Psoas muscle (tissue), 8 donors: Measurements from ENCODE around the gene FKBP11. TPM values are rescaled to one million over a fixed set of nuclear protein-coding genes. Genes with fewer than 3 reads are reported as not detected.

Experiments
- ATAC-seq, 4 donors: fragments of 200-7000 bp; cut with Tn5 transposase; one replicate each; pipeline ENCODE4 v1.9.1; 2020; ENCODE audit warnings: moderate library complexity in 3 of 4, mild to moderate bottlenecking in 2 of 4
- DNase-seq, 2 donors: peaks; one replicate each; pipeline ENCODE4 v3.0.0-alpha.2; 2020
- H3K27ac ChIP-seq: fragments of 200-600 bp; one replicate; pipeline ENCODE4 v1.8.0; 2022
- H3K27me3 ChIP-seq, 3 donors: fragments of 200-600 bp in 1 of 3; one replicate each; pipeline versions ENCODE4 v1.6.1 to v1.8.0; 2013 to 2022; ENCODE audit warnings: low read length in 2 of 3, mild to moderate bottlenecking in 2 of 3, moderate library complexity in 1 of 3; ENCODE audit not compliant: insufficient read depth in 3 of 3
- H3K36me3 ChIP-seq, 2 donors: fragments of 200-600 bp in 1 of 2; one replicate each; pipeline versions ENCODE4 v1.6.1 to v1.8.0; 2013 to 2022; ENCODE audit warnings: low read depth in 1 of 2, mild to moderate bottlenecking in 1 of 2, moderate library complexity in 1 of 2; ENCODE audit not compliant: insufficient read depth in 1 of 2
- H3K4me1 ChIP-seq: fragments of 200-600 bp; one replicate; pipeline ENCODE4 v1.8.0; 2022
- H3K4me3 ChIP-seq: fragments of 200-600 bp; one replicate; pipeline ENCODE4 v1.8.0; 2022; ENCODE audit warnings: mild to moderate bottlenecking
- H3K9me3 ChIP-seq: fragments of 200-600 bp; one replicate; pipeline ENCODE4 v1.8.0; 2022
- WGBS, 3 donors: extraction: QIAGEN DNeasy Blood & Tissue Kit; methylation state at CpG; one replicate each; pipeline versions ENCODE4 v1.1.6 to v1.1.7; 2013; 5-methylcytosine and 5-hydroxymethylcytosine counted together
- intact Hi-C, 2 donors: fragments of 100-400 bp; cut with DNase I; formaldehyde crosslinking; loops; one replicate each; pipeline versions ENCODE4 v1.11.0 to v1.14.2; 2022
- polyA plus RNA-seq, 3 donors: library from polyadenylated mRNA; stranded (reverse); fragments of 200-250 nt; gene quantifications; one replicate each; pipeline ENCODE4 v1.2.3, GENCODE V29; 2013
- total RNA-seq, 4 donors: library from RNA; stranded (reverse); fragmentation: NEBNext Ultra II Directional in 2 of 4; extraction: Animal tissue kit (Norgen Biotek cat#: 25700) in 2 of 4; gene quantifications; one replicate each; pipeline versions ENCODE4 v1.2.1 to v1.2.4, GENCODE V29; 2021 to 2023
- TF ChIP-seq, protein P1 (sequence below): fragments of 200-600 bp; IDR thresholded peaks from one replicate; pipeline ENCODE4 v1.8.0; 2022; ENCODE audit warnings: antibody characterized with exemption
- donor health status: healthy with polysubstance abuse.
- donor health status: DM: no; HTN: no; CAD: no; lungs with moderate emphysema.
- donor health status: Bipolar disorder and iron deficiency.
- donor health status: healthy.
- donor health status: DM: yes; HTN: yes; CAD: no.
- donor health status: DM: no; HTN: no; CAD: no.
- donor health status: DM: no; HTN: no; CAD: no.
- donor health status: DM: yes; HTN: yes; CAD: no.

The FKBP11 gene
- total and polyA plus RNA-seq, 7 donors: 1.6 to 7.8 (median 2.6) TPM

DNA sequence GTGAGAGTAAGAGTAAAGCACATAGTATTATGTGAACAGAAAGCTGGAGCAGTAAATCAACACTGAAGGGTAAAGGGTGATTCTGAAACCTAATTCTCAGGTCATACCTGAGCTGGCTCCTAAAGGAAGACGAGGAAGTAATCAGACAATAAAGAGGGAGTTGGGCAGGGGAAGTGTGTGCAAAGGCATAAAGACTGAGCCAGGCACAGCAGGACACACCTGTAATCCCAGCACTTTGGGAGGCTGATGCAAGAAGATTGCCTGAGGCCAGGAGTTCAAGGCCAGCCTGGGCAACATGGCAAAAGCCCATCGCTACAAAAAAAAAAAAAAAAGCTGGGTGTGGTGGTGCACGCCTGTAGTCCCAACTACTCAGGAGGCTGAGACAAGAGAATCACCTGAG, 22.4 kb upstream of the FKBP11 start:
- Histone ChIP-seq H3K27ac (no peak overlapping the region), H3K27me3 (no peaks in the 10 kb centered on the region), H3K36me3 (peaks cover 0 to 2% of the 10 kb centered on the region in 2 donors), H3K4me3 (no peak overlapping the region), H3K9me3 (no peaks in the 10 kb centered on the region), H3K4me1 (no peaks in the 10 kb centered on the region)
- DNase-seq: no peak
- no peak for ATAC-seq
- TF ChIP-seq, protein P1, sequence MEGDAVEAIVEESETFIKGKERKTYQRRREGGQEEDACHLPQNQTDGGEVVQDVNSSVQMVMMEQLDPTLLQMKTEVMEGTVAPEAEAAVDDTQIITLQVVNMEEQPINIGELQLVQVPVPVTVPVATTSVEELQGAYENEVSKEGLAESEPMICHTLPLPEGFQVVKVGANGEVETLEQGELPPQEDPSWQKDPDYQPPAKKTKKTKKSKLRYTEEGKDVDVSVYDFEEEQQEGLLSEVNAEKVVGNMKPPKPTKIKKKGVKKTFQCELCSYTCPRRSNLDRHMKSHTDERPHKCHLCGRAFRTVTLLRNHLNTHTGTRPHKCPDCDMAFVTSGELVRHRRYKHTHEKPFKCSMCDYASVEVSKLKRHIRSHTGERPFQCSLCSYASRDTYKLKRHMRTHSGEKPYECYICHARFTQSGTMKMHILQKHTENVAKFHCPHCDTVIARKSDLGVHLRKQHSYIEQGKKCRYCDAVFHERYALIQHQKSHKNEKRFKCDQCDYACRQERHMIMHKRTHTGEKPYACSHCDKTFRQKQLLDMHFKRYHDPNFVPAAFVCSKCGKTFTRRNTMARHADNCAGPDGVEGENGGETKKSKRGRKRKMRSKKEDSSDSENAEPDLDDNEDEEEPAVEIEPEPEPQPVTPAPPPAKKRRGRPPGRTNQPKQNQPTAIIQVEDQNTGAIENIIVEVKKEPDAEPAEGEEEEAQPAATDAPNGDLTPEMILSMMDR: no peak
- intact Hi-C loops: no loop called here
- WGBS, 3 donors: 92 to 96% (median 94%) methylated on average over 3 of the region's 3 CpGs

DNA sequence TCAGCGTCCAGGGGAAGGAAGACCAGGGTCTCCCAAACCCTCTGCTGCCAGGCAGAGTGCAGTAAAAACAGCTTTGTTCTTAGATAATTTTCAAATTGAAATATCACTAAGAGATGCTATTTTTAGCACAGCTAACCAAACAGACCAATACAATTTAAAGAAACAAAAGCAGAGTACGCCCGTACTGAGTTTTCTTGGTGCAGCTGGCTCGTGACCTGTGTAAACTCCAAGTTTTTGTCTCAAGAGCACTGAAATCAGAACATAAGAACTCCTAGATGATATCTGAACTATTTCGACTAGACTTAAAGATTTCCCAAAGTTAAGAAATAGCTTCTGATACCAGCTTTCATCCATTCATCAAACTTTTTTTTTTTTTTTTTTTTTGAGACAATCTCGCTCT, 21.7 kb upstream of the FKBP11 start:
- 86 to 96% (median 88%) methylated on average over 6 of the region's 6 CpGs for WGBS, 3 donors
- TF ChIP-seq, protein P1: no peak
- DNase-seq (no peak), ATAC-seq (no peak)
- Histone ChIP-seq H3K27ac (no peak overlapping the region), H3K36me3 (no peaks in the 10 kb centered on the region), H3K9me3 (no peaks in the 10 kb centered on the region), H3K4me1 (no peaks in the 10 kb centered on the region), H3K4me3 (no peak overlapping the region), H3K27me3 (no peaks in the 10 kb centered on the region)
- intact Hi-C loops: no loop called here

DNA sequence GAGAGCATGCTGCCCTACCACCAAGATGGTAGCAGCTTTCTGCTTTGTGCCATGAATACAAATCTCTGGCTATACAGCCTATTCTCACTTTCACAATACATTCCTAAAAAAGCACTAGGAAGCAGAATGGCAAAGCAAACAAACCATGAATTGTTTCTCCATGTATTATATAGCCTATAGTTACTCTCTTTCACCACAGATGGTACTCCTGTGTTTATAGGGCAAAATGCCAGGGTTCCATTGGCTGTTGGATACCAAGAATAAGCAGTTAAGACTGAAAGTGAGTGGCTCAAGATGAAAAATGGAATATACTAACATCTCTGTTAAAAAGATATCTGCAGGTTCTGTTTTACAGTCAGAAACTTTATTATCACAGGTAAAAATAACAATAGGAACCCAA, 20.9 kb upstream of the FKBP11 start:
- no peaks in the 10 kb centered on the region for H3K4me1 ChIP-seq
- H3K27me3 ChIP-seq: no peaks in the 10 kb centered on the region
- no peak for DNase-seq
- H3K9me3 ChIP-seq: no peaks in the 10 kb centered on the region
- no peaks in the 10 kb centered on the region for H3K36me3 ChIP-seq
- intact Hi-C loops: no loop called here
- TF ChIP-seq, protein P1: no peak
- H3K4me3 ChIP-seq: no peak overlapping the region
- no peak for ATAC-seq
- no peak overlapping the region for H3K27ac ChIP-seq

DNA sequence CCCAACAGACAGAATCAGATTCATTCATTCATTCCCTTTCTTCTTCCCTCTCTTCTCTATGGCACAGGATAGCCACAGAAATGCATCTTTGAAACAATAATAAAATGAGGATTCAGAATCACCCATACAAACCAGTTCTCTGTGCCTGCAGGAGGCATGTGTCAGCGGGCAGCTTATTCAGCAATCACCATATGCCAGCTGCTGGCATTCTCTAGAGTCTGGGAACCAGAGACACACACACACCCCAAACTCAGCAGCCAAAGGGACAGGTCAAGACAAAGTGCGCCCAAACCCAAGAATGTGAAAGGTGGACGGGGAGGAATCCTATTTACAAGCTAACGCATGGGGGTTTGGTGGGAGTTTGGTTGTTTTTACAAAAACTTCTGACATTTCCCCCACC, 17.9 kb upstream of the FKBP11 start:
- H3K9me3 ChIP-seq: no peaks in the 10 kb centered on the region
- H3K36me3 ChIP-seq: peaks cover 0 to 25% of the 10 kb centered on the region in 2 donors
- H3K27me3 ChIP-seq: no peaks in the 10 kb centered on the region
- intact Hi-C loops: no loop called here
- no peak for DNase-seq
- no peaks in the 10 kb centered on the region for H3K4me1 ChIP-seq
- 65 to 90% (median 81%) methylated on average over 4 of the region's 4 CpGs for WGBS, 3 donors
- H3K27ac ChIP-seq: no peak overlapping the region
- no peak for ATAC-seq
- TF ChIP-seq, protein P1: no peak
- no peak overlapping the region for H3K4me3 ChIP-seq

DNA sequence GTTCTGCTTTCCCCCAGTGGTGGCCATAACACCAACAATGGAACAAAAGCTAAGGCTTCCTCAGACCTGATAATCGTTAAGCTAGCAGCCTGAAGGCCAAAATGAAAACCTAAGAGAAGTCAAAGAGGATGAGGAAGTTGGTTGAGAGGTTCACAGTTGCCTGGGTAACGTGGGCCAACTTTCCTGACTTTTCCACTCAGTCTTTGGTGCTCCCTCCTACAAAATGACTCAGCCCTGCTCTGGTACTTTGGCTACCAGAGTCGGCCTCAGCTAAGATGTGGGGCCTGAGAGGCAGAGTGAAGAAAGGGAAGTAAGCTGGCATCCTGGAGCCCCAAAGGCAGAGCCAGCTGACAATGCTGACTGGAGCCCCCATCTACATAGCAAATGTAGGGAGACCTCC, 14.9 kb upstream of the FKBP11 start:
- 78 to 93% (median 84%) methylated on average over 3 of the region's 3 CpGs for WGBS, 3 donors
- TF ChIP-seq, protein P1: no peak
- H3K4me1 ChIP-seq: no peaks in the 10 kb centered on the region
- no peaks in the 10 kb centered on the region for H3K27me3 ChIP-seq
- H3K9me3 ChIP-seq: no peaks in the 10 kb centered on the region
- DNase-seq: no peak
- intact Hi-C loops: no loop called here
- ATAC-seq: no peak
- H3K27ac ChIP-seq: no peak overlapping the region
- no peak overlapping the region for H3K4me3 ChIP-seq
- H3K36me3 ChIP-seq: peaks cover 0 to 38% of the 10 kb centered on the region in 2 donors
